Gastroesophageal sphincter (tissue), 4 donors: ENCODE results near the gene TMEM209. TPM values are rescaled to one million over a fixed set of nuclear protein-coding genes. Genes with fewer than 3 reads are reported as not detected.

Experiments
- ATAC-seq: fragments of 150-250 bp; one replicate; pipeline ENCODE4 v1.9.1; 2016; ENCODE audit warnings: mild to moderate bottlenecking, moderate library complexity
- H3K27ac ChIP-seq, 4 donors: fragments of 200-600 bp; sonication (generic) in 3 of 4; 1 replicate in 3 of 4; 2 replicates in 1 of 4; pipeline ENCODE4 v1.5.1; 2016 to 2019
- H3K27me3 ChIP-seq: fragments of 200-600 bp; sonication (generic); one replicate; pipeline ENCODE4 v1.5.1; 2019
- H3K36me3 ChIP-seq, 2 donors: fragments of 200-600 bp; sonication (generic); one replicate each; pipeline ENCODE4 v1.5.1; 2019; ENCODE audit warnings: control low read depth in 1 of 2
- H3K4me1 ChIP-seq, 3 donors: fragments of 200-600 bp; sonication (generic); 1 replicate in 2 of 3; 2 replicates in 1 of 3; pipeline ENCODE4 v1.5.1; 2016 to 2019; ENCODE audit warnings: control low read depth in 2 of 3
- H3K4me3 ChIP-seq, 2 donors: fragments of 200-600 bp; sonication (generic); one replicate each; pipeline ENCODE4 v1.5.1; 2019; ENCODE audit warnings: mild to moderate bottlenecking in 1 of 2, moderate library complexity in 1 of 2
- H3K9me3 ChIP-seq, 3 donors: fragments of 200-600 bp; sonication (generic); one replicate each; pipeline ENCODE4 v1.5.1; 2017 to 2019; ENCODE audit warnings: control low read depth in 2 of 3
- EP300 ChIP-seq: sonication (generic); formaldehyde crosslinking; IDR thresholded peaks from one replicate; pipeline ENCODE4 v1.6.1; 2017; ENCODE audit warnings: antibody characterized with exemption, mild to moderate bottlenecking
- POLR2A ChIP-seq, 2 donors: fragments of 450-650 bp; IDR thresholded peaks; one replicate each; pipeline ENCODE4 v1.6.1; 2017; ENCODE audit warnings: antibody characterized with exemption in 2 of 2, mild to moderate bottlenecking in 2 of 2, moderate library complexity in 1 of 2
- POLR2AphosphoS5 ChIP-seq: sonication (generic); formaldehyde crosslinking; IDR thresholded peaks from one replicate; pipeline ENCODE4 v1.6.1; 2017; ENCODE audit warnings: antibody characterized with exemption
- WGBS, 2 donors: methylation state at CpG; one replicate each; pipeline ENCODE4 v1.1.5; 2018; ENCODE audit warnings: low coverage in 1 of 2; 5-methylcytosine and 5-hydroxymethylcytosine counted together
- total RNA-seq, 4 donors: library from RNA; depleted of rRNA; stranded (reverse); fragments of >200 nt; gene quantifications; one replicate each; pipeline ENCODE4 v1.1.0, GENCODE V29; 2016
- TF ChIP-seq, protein P1 (sequence below), 4 experiments: fragments of 200-600 bp in 2 of 4; fragments of 450-650 bp in 2 of 4; sonication (generic) in 1 of 4; IDR thresholded peaks; one replicate each; pipeline ENCODE4 v1.5.1; 2017 to 2019; ENCODE audit warnings: antibody characterized with exemption in 4 of 4, mild to moderate bottlenecking in 2 of 4, moderate library complexity in 2 of 4

The TMEM209 gene
- total RNA-seq, 4 donors from 2014 or later: 5.5 to 13.4 (median 8.2) TPM

GRCh38 chr7:130145424-130146100, 59.6 kb downstream of the TMEM209 start:
- 81 to 87% methylated on average over 9 to 13 of the region's 14 CpGs for whole genome bisulfite sequencing, 2 donors
- H3K27ac ChIP-seq: no peak overlapping the region
- H3K27me3 ChIP-seq: no peaks in the 10 kb centered on the region
- H3K36me3 ChIP-seq: no peaks in the 10 kb centered on the region
- H3K4me3 ChIP-seq: no peak overlapping the region
- TF ChIP-seq, protein P1, sequence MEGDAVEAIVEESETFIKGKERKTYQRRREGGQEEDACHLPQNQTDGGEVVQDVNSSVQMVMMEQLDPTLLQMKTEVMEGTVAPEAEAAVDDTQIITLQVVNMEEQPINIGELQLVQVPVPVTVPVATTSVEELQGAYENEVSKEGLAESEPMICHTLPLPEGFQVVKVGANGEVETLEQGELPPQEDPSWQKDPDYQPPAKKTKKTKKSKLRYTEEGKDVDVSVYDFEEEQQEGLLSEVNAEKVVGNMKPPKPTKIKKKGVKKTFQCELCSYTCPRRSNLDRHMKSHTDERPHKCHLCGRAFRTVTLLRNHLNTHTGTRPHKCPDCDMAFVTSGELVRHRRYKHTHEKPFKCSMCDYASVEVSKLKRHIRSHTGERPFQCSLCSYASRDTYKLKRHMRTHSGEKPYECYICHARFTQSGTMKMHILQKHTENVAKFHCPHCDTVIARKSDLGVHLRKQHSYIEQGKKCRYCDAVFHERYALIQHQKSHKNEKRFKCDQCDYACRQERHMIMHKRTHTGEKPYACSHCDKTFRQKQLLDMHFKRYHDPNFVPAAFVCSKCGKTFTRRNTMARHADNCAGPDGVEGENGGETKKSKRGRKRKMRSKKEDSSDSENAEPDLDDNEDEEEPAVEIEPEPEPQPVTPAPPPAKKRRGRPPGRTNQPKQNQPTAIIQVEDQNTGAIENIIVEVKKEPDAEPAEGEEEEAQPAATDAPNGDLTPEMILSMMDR (IDR thresholded peaks at IDR 0.05): no peak
- TF ChIP-seq POLR2AphosphoS5: no peak
- no peak for TF ChIP-seq EP300
- no peak for TF ChIP-seq POLR2A (IDR thresholded peaks at IDR 0.05)
- H3K9me3 ChIP-seq: no peaks in the 10 kb centered on the region
- no peak for ATAC-seq
- H3K4me1 ChIP-seq: peaks cover 0 to 20% (median 4%) of the 10 kb centered on the region in 3 donors

DNA sequence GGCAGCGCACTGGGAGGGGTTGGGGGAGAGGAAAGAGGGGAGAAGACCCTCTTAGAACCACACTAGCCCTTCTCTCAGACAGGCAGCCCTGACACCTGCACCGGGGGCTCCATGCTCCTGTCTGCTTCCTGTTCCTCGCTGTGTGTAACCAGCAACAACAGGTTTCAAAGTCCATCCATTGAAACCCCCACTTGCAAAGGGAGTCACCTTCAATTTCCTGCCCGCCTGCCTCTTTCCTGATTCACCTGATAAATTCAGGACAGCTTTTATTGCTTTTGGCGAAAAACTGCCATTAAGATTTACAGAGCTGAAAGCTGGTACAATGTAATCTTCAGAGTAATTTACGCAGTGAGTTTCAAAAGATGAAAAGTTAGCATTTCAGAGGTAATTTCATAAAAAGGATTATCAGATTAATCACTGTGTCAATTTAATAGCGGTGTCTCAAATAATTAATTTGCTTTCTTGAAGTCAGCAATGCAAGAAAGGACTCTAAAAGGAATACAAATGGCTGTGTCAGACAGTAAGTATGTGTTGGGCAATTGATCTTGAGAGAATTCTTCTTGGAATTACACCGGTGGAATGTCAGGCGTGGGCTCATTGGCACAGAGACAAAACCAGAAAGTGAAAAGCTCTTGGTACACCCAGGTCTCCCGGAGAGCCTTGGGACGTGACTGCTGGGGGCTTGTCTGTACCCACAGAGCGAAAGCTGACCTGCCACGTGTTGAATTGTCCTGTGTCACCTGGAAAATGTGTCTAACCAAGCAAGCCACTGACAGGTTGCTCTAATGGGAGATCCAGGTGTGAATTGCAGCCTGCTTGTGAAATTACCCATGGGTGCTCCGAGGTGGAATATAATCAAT, 60.7 kb downstream of the TMEM209 start:
- no peak for TF ChIP-seq POLR2AphosphoS5
- no peak for TF ChIP-seq EP300
- TF ChIP-seq, protein P1 (IDR thresholded peaks at IDR 0.05): no peak
- TF ChIP-seq POLR2A (IDR thresholded peaks at IDR 0.05): no peak
- Histone ChIP-seq H3K9me3 (no peaks in the 10 kb centered on the region), H3K27ac (no peak overlapping the region), H3K36me3 (peaks cover 0 to 2% of the 10 kb centered on the region in 2 donors), H3K4me3 (no peak overlapping the region), H3K4me1 (peaks cover 0 to 23% (median 4%) of the 10 kb centered on the region in 3 donors), H3K27me3 (no peaks in the 10 kb centered on the region)
- no peak for ATAC-seq
- 63 to 67% methylated on average over 5 to 10 of the region's 14 CpGs for WGBS, 2 donors

- no peaks in the 10 kb centered on the region for H3K27me3 ChIP-seq
- TF ChIP-seq, protein P1 (IDR thresholded peaks at IDR 0.05): no peak
- no peak for TF ChIP-seq POLR2A (IDR thresholded peaks at IDR 0.05)
- TF ChIP-seq EP300: no peak
- no peak for TF ChIP-seq POLR2AphosphoS5
- no peaks in the 10 kb centered on the region for H3K9me3 ChIP-seq
- peaks cover 0 to 6% of the 10 kb centered on the region in 2 donors for H3K36me3 ChIP-seq
- 100% methylated on average over 1 of the region's 3 CpGs; no CpG with 5 or more reads in 1 of the 2 donors for WGBS, 2 donors
- no peak for ATAC-seq
- H3K4me3 ChIP-seq: no peak overlapping the region
- H3K4me1 ChIP-seq: peaks cover 0 to 23% (median 4%) of the 10 kb centered on the region in 3 donors
- H3K27ac ChIP-seq: no peak overlapping the region
Observed at GRCh38 chr7:130143986-130144311, 61.3 kb downstream of the TMEM209 start.

DNA sequence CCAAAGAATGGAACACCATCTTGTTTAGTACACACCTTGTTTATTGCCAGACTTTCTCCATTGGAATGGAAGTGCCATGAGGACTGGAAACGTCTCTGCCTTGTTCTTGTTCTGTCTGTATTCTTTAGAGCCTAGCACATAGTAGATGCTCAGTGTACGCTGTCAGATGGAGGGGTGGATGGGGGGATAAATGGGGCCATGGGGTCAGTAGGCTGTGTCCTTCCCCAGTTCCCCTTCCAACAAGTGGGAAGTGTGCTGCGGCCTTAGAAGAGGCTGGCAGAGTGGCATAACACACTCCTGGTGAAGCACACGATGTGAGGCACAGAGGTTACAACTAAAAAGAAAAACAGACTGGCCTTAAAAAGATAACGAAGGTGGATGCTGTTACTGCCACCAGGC, 61.9 kb downstream of the TMEM209 start:
- Histone ChIP-seq H3K4me3 (no peak overlapping the region), H3K36me3 (peaks cover 0 to 6% of the 10 kb centered on the region in 2 donors), H3K4me1 (peaks cover 0 to 23% (median 4%) of the 10 kb centered on the region in 3 donors), H3K27ac (no peak overlapping the region), H3K27me3 (no peaks in the 10 kb centered on the region), H3K9me3 (no peaks in the 10 kb centered on the region)
- WGBS, 2 donors: 90 to 92% methylated on average over 4 to 5 of the region's 5 CpGs
- TF ChIP-seq, protein P1 (IDR thresholded peaks at IDR 0.05): no peak
- TF ChIP-seq POLR2AphosphoS5: no peak
- TF ChIP-seq POLR2A (IDR thresholded peaks at IDR 0.05): no peak
- TF ChIP-seq EP300: no peak
- no peak for ATAC-seq
